HG03135 (cell line): ENCODE data around the gene FSCN2.

Experiments used
- ATAC-seq: cut with Tn5 transposase; IDR thresholded peaks from one replicate; pipeline ENCODE4 v1.9.1; 2021; ENCODE audit warnings: mild to moderate bottlenecking, moderate library complexity; ENCODE audit not compliant: unreplicated experiment

FSCN2 gene

GRCh38 chr17:81527591-81528383, at the start of gene FSCN2:
FSCN2 (plus strand) TSS chr17:81528377; CDS start chr17:81528532, 155 bp downstream.
- ATAC-seq = no peak

GRCh38 chr17:81479175-81480071, 48.8 kb upstream of the FSCN2 start:
- no peak for ATAC-seq

- ATAC-seq = no peak
Measured at GRCh38 chr17:81480140-81481072, 47.8 kb upstream of the FSCN2 start.

- no peak for ATAC-seq
Measured at GRCh38 chr17:81481073-81481799, 46.9 kb upstream of the FSCN2 start.

- no peak for ATAC-seq
Measured at GRCh38 chr17:81481815-81482505, 46.2 kb upstream of the FSCN2 start.

GRCh38 chr17:81482673-81483072, 45.5 kb upstream of the FSCN2 start:
- no peak for ATAC-seq

- no peak for ATAC-seq
Measured at GRCh38 chr17:81483085-81483861, 44.9 kb upstream of the FSCN2 start.

- ATAC-seq = peak; percentile 6
Measured at GRCh38 chr17:81483862-81484194, 44.3 kb upstream of the FSCN2 start.

- peak; percentile 58 for ATAC-seq
Measured at GRCh38 chr17:81484195-81484979, 43.8 kb upstream of the FSCN2 start.

- no peak for ATAC-seq
Measured at GRCh38 chr17:81486199-81486810, 41.9 kb upstream of the FSCN2 start.

GRCh38 chr17:81487089-81487486, 41.1 kb upstream of the FSCN2 start:
- no peak for ATAC-seq

GRCh38 chr17:81487487-81488275, 40.5 kb upstream of the FSCN2 start:
- ATAC-seq = no peak

GRCh38 chr17:81488276-81488860, 39.8 kb upstream of the FSCN2 start:
- ATAC-seq = no peak

- no peak for ATAC-seq
Measured at GRCh38 chr17:81489012-81489997, 38.9 kb upstream of the FSCN2 start.
